Testis (tissue), 2 donors: ENCODE measurements around the gene GPR152.

ENCODE experiments used
- POLR2A ChIP-seq: fragments of 450-650 bp; IDR thresholded peaks from one replicate; pipeline ENCODE4 v1.6.1; 2017; ENCODE audit warnings: antibody characterized with exemption, mild to moderate bottlenecking, moderate library complexity
- TF ChIP-seq, protein P1 (sequence below), 3 experiments: fragments of 450-650 bp in 2 of 3; fragments of 200-600 bp in 1 of 3; sonication (generic) in 1 of 3; IDR thresholded peaks; one replicate each; pipeline ENCODE4 v1.5.1; 2016 to 2019; ENCODE audit warnings: antibody characterized with exemption in 3 of 3, mild to moderate bottlenecking in 2 of 3, moderate library complexity in 1 of 3

DNA sequence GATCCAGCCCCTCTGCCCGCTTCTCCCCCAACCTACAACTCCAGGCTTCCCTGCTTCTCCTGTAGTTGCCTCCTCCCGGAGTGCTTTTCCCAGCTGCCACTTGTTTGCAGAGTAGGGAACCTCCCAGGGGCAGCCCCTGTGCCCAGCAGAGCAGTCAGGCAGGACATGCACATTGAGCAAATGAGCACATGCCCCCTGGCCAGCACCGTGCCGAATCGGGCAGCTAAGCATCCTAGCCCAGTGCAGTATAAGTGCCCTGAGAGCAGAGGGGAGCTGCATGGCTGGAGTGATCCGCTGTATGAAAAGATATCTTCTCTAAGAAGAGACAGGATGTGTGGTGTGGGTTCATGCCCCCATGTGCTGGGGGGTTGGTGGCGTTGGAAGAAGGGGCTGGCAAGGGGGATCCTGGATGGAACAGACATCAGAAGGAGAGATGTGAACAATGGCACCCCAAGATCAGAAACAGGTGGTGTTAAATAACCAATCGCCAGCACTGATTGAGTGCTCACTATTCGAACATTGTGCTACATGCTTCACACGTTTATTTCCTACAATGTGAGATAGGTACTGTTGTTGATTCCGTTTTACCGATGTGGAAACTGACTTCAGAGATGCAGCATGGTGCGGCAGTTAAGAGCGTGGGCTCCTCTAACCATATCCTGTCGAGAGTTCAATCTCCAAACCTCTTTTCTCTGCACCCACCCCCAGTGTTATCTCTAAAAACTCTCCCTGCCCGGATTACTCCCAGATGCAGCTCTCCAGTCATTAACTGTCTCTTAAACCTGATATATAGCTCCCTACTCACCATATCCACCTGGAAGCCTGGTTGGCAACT, 31.5 kb upstream of the GPR152 start:
- TF ChIP-seq, protein P1, sequence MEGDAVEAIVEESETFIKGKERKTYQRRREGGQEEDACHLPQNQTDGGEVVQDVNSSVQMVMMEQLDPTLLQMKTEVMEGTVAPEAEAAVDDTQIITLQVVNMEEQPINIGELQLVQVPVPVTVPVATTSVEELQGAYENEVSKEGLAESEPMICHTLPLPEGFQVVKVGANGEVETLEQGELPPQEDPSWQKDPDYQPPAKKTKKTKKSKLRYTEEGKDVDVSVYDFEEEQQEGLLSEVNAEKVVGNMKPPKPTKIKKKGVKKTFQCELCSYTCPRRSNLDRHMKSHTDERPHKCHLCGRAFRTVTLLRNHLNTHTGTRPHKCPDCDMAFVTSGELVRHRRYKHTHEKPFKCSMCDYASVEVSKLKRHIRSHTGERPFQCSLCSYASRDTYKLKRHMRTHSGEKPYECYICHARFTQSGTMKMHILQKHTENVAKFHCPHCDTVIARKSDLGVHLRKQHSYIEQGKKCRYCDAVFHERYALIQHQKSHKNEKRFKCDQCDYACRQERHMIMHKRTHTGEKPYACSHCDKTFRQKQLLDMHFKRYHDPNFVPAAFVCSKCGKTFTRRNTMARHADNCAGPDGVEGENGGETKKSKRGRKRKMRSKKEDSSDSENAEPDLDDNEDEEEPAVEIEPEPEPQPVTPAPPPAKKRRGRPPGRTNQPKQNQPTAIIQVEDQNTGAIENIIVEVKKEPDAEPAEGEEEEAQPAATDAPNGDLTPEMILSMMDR (IDR thresholded peaks at IDR 0.05), result no peak
- no peak for TF ChIP-seq POLR2A
